Stimulated activated CD4-positive, alpha-beta T cell treated with anti-CD3 and anti-CD28 coated beads, Interleukin-15, amount 100 ng/mL, for 24 hours (primary cell): ENCODE measurements around the gene CREB3L4.

ENCODE experiments used
- DNase-seq: peaks from one replicate; pipeline ENCODE4 v3.0.0-alpha.2; 2020

CREB3L4 gene

GRCh38 chr1:153967107-153967999 lies at the start of gene CREB3L4:
Gene CREB3L4 (plus strand): TSS chr1:153967902. CDS start chr1:153968526, 624 bp downstream.
- DNase-seq, result peak; percentile 90

GRCh38 chr1:153919876-153920852 lies 47.5 kb upstream of the CREB3L4 start:
- DNase-seq, result no peak

- DNase-seq, result no peak
Observed at GRCh38 chr1:153921080-153921802, 46.5 kb upstream of the CREB3L4 start.

GRCh38 chr1:153921803-153922075 lies 46.0 kb upstream of the CREB3L4 start:
- peak; percentile 23 for DNase-seq

GRCh38 chr1:153922076-153922971 lies 45.4 kb upstream of the CREB3L4 start:
- peak; percentile 81 for DNase-seq

- DNase-seq, result peak; percentile 99
Observed at GRCh38 chr1:153922972-153923925, 44.5 kb upstream of the CREB3L4 start, which contains the start of gene GATAD2B. Gene GATAD2B (minus strand): TSS chr1:153922972. CDS start chr1:153828347, 94,625 bp downstream.

- no peak for DNase-seq
Observed at GRCh38 chr1:153926405-153926804, 41.3 kb upstream of the CREB3L4 start.

- no peak for DNase-seq
Observed at GRCh38 chr1:153928245-153928644, 39.5 kb upstream of the CREB3L4 start.

- DNase-seq, result no peak
Observed at GRCh38 chr1:153928791-153929341, 38.8 kb upstream of the CREB3L4 start.

GRCh38 chr1:153929426-153929825 lies 38.3 kb upstream of the CREB3L4 start:
- DNase-seq, result no peak

GRCh38 chr1:153929981-153930948 lies 37.4 kb upstream of the CREB3L4 start:
- DNase-seq, result no peak

GRCh38 chr1:153932156-153933131 lies 35.3 kb upstream of the CREB3L4 start:
- DNase-seq, result no peak

- no peak for DNase-seq
Observed at GRCh38 chr1:153933430-153933829, 34.3 kb upstream of the CREB3L4 start.

- DNase-seq, result no peak
Observed at GRCh38 chr1:153933955-153934354, 33.7 kb upstream of the CREB3L4 start.

GRCh38 chr1:153934746-153935145 lies 33.0 kb upstream of the CREB3L4 start:
- DNase-seq, result no peak

GRCh38 chr1:153936011-153936802 lies 31.5 kb upstream of the CREB3L4 start:
- no peak for DNase-seq

- no peak for DNase-seq
Observed at GRCh38 chr1:153937331-153937730, 30.4 kb upstream of the CREB3L4 start.
